CD4-positive, alpha-beta T cell treated with Interleukin-1 beta for 1 hour (primary cell): ENCODE data around the gene ENTPD7.

Experiments used
- DNase-seq, 2 donors: peaks; one replicate each; pipeline ENCODE4 v3.0.0-alpha.2; 2020 to 2022

Gene ENTPD7

DNA sequence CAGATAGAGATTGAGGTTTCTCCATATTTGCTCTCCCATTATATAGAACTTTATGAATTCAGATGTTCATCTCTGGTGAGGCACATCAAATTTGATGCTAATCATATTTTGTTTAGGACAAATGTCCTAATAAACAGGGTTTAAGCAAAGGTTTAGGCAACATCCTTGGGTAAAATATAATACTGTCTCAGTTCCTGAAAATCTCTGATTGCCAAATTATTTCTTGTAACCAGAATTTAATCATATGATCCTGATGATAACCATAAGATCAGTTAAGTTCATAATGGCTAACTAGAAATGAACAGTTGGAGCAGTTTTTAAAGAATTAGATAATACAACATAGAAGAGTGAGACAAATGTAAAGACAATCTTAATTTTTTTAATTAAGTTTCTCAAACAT lies 91.3 kb downstream of the ENTPD7 start:
- no peak for DNase-seq

DNA sequence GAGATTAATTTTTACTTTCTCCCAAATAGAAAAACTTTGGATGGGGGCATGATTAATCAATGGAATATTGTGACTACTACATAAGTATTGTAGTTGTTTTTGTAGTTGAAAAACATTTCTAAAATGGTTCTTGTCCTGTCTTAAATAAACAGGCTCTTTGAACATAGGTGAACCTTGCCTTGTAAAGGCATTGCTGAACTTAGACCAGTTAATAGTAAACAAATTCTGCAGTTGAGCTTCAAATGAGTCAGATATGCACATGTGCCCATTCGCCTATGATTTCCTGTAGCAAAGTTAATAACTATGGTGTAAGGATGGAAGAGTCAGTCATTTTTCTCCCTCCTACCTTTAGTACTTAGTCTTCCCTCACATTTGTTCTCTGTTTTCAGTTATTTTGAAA lies 95.4 kb downstream of the ENTPD7 start:
- DNase-seq = no peak
